HG03025 (cell line): ENCODE data around the gene FDPS.
A peak's percentile ranks its signal among the peaks of the same experiment; 100 is the strongest.
"Not testable (repeated sequence)": the region's sequence is repeated elsewhere in the genome, so short reads cannot be mapped to it uniquely, and the experiment has no call there.

Experiments
- ATAC-seq: cut with Tn5 transposase; IDR thresholded peaks from one replicate; pipeline ENCODE4 v1.9.1; 2021; ENCODE audit warnings: mild to moderate bottlenecking, moderate library complexity; ENCODE audit not compliant: unreplicated experiment, low FRiP score

The FDPS gene

GRCh38 chr1:155316922-155317321, 8.3 kb downstream of the FDPS start:
- no peak for ATAC-seq

GRCh38 chr1:155318082-155318481, 9.4 kb downstream of the FDPS start:
- ATAC-seq, result no peak

DNA sequence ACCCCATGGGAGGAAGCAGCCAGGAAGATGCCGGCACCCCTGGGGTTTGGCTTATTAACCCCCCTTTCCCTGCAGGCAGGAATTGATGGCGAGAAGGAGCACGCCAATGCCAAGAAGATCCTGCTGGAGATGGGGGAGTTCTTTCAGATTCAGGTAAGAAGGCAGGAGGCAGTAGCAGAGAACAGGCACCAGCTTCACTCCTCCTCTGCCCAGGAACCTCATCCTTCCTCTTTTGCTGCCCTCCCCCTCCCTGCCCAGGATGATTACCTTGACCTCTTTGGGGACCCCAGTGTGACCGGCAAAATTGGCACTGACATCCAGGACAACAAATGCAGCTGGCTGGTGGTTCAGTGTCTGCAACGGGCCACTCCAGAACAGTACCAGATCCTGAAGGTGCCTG, 10.9 kb downstream of the FDPS start:
- no peak for ATAC-seq

DNA sequence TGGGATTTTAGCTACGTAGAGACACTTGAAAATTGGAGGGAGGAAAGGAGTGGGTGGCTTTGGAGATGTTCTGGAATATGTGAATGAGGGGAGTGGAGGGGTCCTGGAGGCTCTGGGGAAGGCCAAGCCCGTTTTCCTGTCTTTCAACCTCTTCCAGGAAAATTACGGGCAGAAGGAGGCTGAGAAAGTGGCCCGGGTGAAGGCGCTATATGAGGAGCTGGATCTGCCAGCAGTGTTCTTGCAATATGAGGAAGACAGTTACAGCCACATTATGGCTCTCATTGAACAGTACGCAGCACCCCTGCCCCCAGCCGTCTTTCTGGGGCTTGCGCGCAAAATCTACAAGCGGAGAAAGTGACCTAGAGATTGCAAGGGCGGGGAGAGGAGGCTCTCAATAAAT, 11.6 kb downstream of the FDPS start:
- ATAC-seq, result no peak

DNA sequence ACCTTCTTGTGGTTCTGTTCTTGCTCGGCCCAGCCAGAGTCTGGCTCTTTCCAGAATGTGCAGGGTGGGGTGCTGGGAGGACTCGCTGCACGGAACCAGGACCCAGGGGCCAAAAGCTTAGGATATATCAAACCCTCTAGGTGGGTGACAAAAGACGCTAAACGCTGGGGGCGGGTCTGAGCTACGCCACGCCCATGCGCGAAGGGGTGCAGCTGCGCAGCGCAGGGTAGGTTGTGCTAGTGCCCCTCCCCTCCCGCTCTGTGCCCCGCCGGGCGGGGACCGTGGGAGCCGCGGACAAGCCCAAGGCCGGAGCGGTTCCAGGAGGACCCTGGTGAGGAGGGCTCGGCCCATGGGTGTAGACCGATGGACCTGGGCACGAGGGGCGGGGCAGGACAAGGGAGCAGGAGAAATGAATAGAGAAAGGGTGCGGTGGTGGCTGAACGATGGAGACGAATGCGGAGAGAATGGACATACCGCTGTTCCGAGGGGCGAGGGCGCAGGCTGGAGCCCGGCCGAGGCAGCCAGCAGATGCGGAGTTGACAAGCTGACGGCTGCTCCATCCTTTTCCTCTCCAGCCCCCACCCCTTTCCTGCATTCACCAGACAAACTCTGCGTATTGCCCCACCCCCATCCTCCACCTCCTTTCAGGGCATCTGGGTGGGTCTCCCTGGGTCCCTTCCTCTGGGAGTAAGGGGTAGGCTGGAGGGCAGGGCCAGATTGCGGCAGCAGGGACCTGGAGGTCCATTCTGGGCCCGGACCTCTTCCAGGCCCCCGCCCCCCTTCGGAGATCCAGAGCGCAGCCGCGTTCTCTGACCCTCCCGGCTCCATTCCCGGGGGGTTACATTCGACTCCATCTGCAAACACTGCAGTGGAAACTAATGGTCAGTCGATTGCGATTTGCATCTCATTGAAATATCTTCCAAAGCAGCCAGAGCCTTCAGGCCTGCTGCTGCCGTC, 12.3 kb downstream of the FDPS start, which contains the start of gene RUSC1:
TSS of gene RUSC1 (plus strand) at position 234 of the 957 bp plus-strand sequence. CDS start 880 bp downstream, outside the sequence.
- no peak for ATAC-seq

DNA sequence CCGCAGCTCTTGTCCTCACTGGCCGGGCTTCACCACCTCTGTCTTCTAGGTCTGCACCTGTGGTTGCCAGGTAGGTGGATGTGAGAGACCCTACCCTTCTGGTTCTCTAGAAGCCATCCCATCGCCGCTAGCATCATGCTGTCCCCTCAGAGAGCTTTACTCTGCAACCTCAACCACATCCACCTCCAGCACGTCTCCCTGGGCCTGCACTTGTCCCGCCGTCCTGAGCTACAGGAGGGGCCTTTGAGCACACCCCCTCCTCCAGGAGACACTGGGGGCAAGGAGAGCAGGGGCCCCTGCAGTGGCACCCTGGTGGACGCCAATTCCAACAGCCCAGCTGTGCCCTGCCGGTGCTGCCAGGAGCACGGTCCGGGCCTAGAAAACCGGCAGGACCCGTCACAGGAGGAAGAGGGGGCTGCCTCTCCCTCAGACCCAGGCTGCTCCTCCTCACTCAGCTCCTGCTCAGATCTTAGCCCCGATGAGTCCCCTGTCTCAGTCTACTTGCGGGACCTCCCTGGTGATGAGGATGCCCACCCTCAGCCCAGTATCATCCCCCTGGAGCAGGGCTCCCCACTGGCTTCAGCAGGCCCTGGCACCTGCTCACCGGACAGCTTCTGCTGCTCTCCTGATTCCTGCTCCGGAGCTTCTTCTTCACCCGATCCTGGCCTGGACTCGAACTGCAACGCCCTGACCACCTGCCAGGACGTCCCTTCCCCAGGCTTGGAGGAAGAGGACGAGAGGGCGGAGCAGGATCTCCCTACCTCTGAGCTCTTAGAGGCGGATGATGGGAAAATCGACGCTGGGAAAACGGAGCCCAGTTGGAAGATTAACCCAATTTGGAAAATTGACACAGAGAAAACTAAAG, 13.2 kb downstream of the FDPS start:
- no peak for ATAC-seq

- ATAC-seq, result no peak
Measured at GRCh38 chr1:155322571-155322952, 13.9 kb downstream of the FDPS start.

DNA sequence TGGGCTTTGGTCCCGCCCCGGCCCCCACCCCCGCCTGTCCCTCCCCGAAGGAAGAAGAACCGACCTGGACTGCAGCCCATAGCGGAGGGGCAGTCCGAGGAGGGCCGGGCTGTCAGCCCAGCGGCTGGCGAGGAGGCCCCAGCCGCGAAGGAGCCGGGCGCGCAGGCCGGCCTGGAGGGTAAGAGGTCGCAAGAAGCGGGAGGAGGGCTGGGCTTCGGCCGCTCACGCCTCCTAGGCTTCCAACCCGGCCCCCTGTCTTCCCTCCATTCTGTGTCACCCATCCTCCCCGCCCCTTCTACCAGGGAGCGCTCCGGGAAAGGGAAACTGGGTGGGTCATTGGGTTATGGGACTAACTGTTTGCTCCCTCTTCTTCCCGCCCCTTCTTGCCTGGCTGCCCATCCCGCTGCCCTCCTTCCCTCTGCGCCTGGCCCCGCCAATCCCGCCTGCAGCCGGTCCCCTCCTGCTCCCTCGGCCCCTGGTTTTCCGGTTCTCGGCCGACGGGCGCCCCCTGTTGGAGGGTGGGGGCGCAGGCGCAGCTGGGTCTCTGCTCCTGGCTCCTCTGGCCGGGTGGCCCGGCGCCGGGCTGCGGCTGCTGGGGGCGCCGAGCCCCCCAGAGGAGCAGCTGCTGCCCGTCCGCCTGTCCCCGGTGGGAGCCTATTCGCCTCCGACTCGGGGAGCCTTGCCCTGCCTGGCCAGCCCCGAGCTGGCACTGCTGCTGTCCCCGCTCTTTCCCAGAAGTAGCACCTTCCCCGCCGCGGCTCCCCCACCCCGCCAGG, 14.5 kb downstream of the FDPS start:
- ATAC-seq, result peak; percentile 36

GRCh38 chr1:155323729-155324036, 15.0 kb downstream of the FDPS start:
- peak; percentile 36 for ATAC-seq

DNA sequence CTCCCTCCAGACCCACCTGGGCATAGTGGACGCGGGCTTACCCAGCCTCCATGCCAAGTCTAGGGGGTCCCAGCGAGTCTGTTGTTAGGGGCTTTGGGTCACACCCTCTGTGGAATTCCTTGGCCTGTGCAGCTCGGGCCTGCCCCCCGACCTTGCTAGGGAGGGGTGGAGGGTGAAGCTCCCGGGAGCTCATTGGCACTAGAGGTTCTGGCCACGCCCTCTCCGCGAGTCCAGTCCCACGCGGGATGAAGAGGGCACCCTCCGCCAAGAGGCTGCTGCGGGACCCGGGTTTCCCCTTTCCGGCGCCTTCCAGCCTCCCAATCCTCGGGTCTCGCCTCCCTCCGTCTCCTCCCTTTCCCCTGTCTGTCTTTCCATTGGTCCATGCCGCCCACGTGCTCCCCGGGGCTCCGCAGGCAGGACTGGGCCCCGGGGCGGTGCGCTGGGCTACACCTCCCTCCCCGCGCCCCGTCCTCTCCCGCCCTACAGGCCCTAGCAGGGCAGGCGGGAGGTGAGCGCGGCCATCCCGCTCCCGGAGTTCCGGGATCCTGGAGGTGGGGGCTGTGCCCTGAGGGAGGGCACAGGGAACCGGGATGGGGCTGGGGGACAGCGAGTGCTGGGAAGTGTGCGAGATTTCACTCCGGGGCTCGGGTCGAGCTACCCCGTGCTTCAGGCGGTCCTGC, 15.5 kb downstream of the FDPS start:
- ATAC-seq, result peak; percentile 51

DNA sequence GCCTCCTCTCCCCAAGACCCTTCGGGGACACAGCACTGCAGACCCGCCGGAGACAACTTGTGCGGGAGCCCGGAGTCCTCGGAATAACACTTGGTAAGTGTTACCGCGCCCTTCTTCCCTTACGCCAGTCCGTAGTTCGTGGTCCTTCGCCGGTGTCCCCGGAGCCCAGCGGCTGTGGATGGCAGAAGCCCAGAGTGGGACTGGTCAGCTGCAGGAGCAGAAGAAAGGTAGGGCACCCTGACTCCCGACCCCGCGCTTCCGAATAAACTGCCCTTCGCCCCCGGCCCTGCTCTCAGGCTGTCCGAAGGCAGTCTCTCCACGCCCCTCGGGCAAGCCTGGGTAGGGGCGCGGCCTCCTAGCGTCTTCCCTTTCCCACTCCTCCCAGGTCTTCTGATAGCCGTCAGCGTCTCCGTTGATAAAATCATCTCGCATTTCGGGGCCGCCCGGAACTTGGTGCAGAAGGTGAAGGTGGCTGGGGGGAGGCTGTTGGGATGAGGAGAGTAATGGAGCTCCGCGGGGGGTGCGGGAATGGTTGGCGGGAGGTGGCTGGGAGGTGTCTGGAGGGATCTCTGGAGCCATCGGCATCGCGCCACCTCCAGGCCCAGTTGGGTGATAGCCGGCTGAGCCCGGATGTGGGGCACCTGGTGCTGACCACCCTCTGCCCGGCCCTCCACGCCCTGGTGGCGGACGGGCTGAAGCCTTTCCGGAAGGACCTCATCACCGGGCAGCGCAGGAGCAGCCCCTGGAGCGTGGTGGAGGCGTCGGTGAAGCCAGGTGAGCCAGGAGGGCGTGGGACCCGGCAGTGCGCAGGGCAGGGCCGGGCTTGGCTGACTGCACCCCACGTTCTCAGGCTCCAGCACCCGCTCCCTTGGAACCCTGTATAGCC, 16.3 kb downstream of the FDPS start:
- peak; percentile 2 for ATAC-seq

DNA sequence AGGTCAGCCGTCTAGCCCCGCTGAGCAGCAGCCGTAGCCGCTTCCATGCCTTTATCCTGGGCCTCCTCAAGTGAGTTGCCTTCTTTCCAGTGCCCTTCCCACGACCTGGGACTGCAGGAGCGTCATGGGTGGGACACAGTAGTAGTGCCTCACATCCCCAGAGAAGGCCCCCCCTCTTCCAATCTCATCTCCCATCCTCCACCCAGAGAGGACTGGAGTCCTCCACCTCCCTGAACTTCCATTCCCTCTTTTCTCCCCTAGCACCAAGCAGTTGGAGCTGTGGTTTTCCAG, 16.9 kb downstream of the FDPS start:
- ATAC-seq, result no peak

DNA sequence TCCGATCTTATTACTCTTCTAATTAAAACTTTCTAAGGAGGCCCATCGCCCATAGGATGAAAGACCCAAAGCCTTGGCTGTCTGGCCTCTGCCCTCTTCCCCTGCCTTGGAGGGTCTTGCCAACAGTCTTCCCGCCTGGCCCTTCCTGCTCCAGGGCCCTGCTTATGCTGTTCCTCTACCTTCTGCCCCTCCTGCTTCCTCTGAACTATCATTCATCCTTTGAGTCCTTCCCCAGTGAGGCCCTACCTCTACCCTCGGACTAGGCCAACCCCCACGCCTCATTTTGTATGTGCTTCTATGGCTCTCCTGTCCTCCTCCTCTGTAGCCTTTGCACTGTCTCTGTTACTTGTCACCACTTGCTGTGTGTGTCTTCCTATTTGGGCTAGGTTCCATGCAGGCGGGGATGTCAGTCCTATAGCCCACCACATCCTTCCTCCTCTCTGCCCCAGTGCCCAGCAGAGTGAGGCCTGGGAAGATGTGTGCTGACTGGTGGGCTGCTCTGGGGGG, 17.4 kb downstream of the FDPS start:
- ATAC-seq, result no peak

GRCh38 chr1:155326631-155327037, 18.0 kb downstream of the FDPS start:
- no peak for ATAC-seq

DNA sequence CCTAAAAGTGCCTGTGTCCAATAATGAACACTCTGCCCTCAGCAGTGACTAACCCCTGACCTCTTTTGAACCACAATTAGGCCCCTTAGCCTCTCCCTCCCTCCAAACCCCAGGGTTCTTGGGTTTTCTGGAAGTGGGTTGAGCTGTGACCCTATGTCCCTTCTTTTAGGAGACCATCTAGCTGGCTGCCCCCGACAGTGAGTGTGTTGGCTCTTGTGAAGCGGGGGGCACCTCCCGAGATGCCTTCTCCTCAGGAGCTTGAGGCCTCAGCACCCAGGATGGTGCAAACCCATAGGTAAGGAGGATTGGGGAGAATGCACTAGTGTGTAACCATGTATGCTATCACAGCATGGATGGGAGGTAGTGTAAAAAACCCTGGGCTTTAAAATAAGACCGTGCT, 19.3 kb downstream of the FDPS start:
- ATAC-seq, result no peak

- ATAC-seq, result not testable (repeated sequence)
Measured at GRCh38 chr1:155328856-155329255, 20.2 kb downstream of the FDPS start.

- no peak for ATAC-seq
Measured at GRCh38 chr1:155329980-155330598, 21.4 kb downstream of the FDPS start.

- no peak for ATAC-seq
Measured at GRCh38 chr1:155334962-155335361, 26.3 kb downstream of the FDPS start.
